PC-3 (cell line): ENCODE results near the gene CHMP4B.

Experiments used
- EZH2 ChIP-seq: fragments of 300-600 bp; sonication (generic); IDR thresholded peaks from one replicate; pipeline ENCODE4 v1.6.1; 2017; ENCODE audit warnings: antibody characterized with exemption, mild to moderate bottlenecking, low read length; ENCODE audit not compliant: unreplicated experiment
- EZH2phosphoT487 ChIP-seq: fragments of 300-600 bp; sonication (generic); IDR thresholded peaks from 2 replicates; pipeline ENCODE4 v1.6.1; 2018; ENCODE audit warnings: mild to moderate bottlenecking, antibody characterized with exemption, low read length, borderline replicate concordance
- TF ChIP-seq, protein P1 (sequence below): fragments of 300-600 bp; sonication (generic); conservative IDR thresholded peaks from 2 replicates; pipeline ENCODE4 v1.5.1; 2017; ENCODE audit warnings: antibody characterized with exemption, low read depth, mild to moderate bottlenecking, low read length

DNA sequence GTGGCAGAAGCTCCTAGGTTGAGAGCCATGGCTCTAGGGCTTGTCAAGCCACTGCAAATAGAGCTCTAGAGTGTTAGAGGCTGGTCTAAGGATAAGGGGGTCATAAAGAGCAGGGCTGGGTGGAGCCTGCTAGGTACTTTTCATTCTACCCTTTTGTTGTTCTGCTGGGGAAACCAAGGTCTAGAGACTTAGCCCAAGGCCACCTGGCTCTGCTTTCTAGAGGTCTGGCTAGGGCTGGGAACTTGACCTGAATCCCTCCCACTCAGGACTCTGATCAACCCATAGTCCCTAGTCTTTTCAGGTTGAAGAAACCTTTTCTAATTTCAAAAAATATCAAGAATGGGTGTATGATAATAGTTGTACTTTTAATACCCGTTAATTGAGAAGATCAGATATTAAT, 13.7 kb downstream of the CHMP4B start:
- no peak for TF ChIP-seq EZH2
- TF ChIP-seq, protein P1, sequence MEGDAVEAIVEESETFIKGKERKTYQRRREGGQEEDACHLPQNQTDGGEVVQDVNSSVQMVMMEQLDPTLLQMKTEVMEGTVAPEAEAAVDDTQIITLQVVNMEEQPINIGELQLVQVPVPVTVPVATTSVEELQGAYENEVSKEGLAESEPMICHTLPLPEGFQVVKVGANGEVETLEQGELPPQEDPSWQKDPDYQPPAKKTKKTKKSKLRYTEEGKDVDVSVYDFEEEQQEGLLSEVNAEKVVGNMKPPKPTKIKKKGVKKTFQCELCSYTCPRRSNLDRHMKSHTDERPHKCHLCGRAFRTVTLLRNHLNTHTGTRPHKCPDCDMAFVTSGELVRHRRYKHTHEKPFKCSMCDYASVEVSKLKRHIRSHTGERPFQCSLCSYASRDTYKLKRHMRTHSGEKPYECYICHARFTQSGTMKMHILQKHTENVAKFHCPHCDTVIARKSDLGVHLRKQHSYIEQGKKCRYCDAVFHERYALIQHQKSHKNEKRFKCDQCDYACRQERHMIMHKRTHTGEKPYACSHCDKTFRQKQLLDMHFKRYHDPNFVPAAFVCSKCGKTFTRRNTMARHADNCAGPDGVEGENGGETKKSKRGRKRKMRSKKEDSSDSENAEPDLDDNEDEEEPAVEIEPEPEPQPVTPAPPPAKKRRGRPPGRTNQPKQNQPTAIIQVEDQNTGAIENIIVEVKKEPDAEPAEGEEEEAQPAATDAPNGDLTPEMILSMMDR, result no peak
- TF ChIP-seq EZH2phosphoT487, result no peak
